Measurements from ENCODE around the gene RUNDC3A.

Gene RUNDC3A

GRCh38 chr17:44318077-44318892 is 9.9 kb downstream of the RUNDC3A start:
- TF ChIP-seq CTCF (IDR thresholded peaks at IDR 0.05) = no peak
- no peak overlapping the region for H3K27ac ChIP-seq
- no peak for DNase-seq (ENCODE audit: low spot score)
- no peak overlapping the region for H3K4me3 ChIP-seq

GRCh38 chr17:44320066-44320465 is 11.7 kb downstream of the RUNDC3A start:
- no peak overlapping the region for H3K4me3 ChIP-seq
- no peak for DNase-seq (ENCODE audit: low spot score)
- no peak overlapping the region for H3K27ac ChIP-seq
- TF ChIP-seq CTCF (IDR thresholded peaks at IDR 0.05) = no peak

GRCh38 chr17:44321246-44322120 is 13.1 kb downstream of the RUNDC3A start:
- DNase-seq (ENCODE audit: low spot score) = no peak
- no peak for TF ChIP-seq CTCF (IDR thresholded peaks at IDR 0.05)
- no peak overlapping the region for H3K27ac ChIP-seq
- H3K4me3 ChIP-seq = no peak overlapping the region

GRCh38 chr17:44322236-44322895 is 14.0 kb downstream of the RUNDC3A start:
- no peak for TF ChIP-seq CTCF (IDR thresholded peaks at IDR 0.05)

GRCh38 chr17:44323359-44324091 is 15.1 kb downstream of the RUNDC3A start:
- no peak for TF ChIP-seq CTCF (IDR thresholded peaks at IDR 0.05)
- Histone ChIP-seq H3K27ac (no peak overlapping the region), H3K4me3 (peak overlapping the region; percentile 99)
- no peak for DNase-seq (ENCODE audit: low spot score)

More at GRCh38 chr17:44322236-44322895, 14.0 kb downstream of the RUNDC3A start:
- H3K27ac ChIP-seq = no peak overlapping the region
- no peak for DNase-seq (ENCODE audit: low spot score)
- H3K4me3 ChIP-seq = no peak overlapping the region

GRCh38 chr17:44324092-44324570 is 15.7 kb downstream of the RUNDC3A start:
- no peak for TF ChIP-seq CTCF (IDR thresholded peaks at IDR 0.05)
- H3K27ac ChIP-seq = peak overlapping the region; percentile 87 to 95

More at GRCh38 chr17:44324092-44324570, 15.7 kb downstream of the RUNDC3A start:
- DNase-seq (ENCODE audit: low spot score) = no peak
- H3K4me3 ChIP-seq = peak overlapping the region; percentile 99

Data from coronary artery (tissue), 2 donors.